ENCODE data around the gene GNPTG.

GNPTG gene

DNA sequence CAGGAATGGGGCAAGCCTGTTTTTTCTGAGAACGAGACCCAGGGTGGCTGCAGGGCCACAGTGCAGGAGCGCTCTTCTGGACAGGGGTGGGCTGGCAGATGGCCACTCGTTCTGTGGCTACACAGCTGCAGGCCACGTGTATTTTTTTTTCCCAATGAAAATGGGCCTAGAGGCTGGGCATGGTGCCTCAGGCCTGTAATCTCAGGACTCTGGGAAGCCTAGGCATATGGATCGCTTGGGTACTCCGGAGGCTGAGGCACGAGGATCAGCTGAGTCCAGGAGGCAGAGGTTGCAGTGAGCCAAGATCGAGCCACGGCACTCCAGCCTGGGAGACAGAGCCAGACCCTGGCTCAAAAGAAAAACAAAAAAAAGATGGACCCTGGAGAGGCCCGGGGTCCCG lies 56.0 kb downstream of the GNPTG start:
- TF ChIP-seq, protein P1, sequence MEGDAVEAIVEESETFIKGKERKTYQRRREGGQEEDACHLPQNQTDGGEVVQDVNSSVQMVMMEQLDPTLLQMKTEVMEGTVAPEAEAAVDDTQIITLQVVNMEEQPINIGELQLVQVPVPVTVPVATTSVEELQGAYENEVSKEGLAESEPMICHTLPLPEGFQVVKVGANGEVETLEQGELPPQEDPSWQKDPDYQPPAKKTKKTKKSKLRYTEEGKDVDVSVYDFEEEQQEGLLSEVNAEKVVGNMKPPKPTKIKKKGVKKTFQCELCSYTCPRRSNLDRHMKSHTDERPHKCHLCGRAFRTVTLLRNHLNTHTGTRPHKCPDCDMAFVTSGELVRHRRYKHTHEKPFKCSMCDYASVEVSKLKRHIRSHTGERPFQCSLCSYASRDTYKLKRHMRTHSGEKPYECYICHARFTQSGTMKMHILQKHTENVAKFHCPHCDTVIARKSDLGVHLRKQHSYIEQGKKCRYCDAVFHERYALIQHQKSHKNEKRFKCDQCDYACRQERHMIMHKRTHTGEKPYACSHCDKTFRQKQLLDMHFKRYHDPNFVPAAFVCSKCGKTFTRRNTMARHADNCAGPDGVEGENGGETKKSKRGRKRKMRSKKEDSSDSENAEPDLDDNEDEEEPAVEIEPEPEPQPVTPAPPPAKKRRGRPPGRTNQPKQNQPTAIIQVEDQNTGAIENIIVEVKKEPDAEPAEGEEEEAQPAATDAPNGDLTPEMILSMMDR (IDR thresholded peaks at IDR 0.05; ENCODE audit: low read depth, low read length), result no peak
- peak; percentile 23 for DNase-seq
- Histone ChIP-seq H3K9me3 (ENCODE audit: severe bottlenecking) (no peaks in the 10 kb centered on the region), H3K27ac (peak overlapping the region; percentile 59; the same call in 1 of the 2 replicates), H3K27me3 (ENCODE audit: insufficient read depth, low read depth, severe bottlenecking) (no peaks in the 10 kb centered on the region), H3K4me3 (ENCODE audit: low read depth, low read length) (peak overlapping the region; percentile 81), H3K36me3 (peaks cover 6% of the 10 kb centered on the region)

DNA sequence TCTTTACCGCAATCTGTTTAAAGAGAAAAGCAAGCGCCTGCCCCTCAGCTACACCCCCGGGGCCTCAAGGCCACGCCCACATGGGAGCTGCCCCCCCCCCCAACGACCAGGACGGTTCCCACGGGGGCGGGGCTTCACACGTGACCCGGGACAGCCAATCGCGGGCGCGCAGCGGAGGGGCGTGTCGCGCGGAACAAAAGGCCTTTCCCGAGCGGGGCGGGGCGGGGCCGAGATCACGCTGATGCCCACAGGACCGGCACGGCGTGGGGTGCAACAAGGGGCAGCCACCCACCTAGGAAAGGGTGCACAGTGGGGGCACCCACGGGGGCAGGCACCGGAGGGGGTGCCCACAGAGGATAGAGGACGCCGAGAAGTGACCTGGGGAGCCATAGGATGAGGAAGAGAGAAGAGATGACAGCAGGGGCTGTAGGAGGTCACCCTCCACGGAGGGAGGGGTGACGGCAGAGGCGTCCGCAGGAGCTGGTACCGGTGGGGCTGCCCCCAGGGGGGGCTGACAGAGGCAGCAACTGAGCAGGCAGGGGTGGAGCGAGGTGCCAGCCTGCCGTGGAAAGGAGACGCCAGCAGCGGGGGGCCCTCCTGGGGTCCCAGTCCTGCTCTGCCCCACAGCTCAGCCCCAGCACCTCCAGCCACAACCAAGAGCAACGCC lies 56.6 kb downstream of the GNPTG start:
- peak; percentile 94 for DNase-seq
- peak overlapping the region; percentile 81 for H3K4me3 ChIP-seq (ENCODE audit: low read depth, low read length)
- no peaks in the 10 kb centered on the region for H3K27me3 ChIP-seq (ENCODE audit: insufficient read depth, low read depth, severe bottlenecking)
- H3K36me3 ChIP-seq, result peaks cover 5% of the 10 kb centered on the region
- H3K9me3 ChIP-seq (ENCODE audit: severe bottlenecking), result no peaks in the 10 kb centered on the region
- TF ChIP-seq, protein P1 (IDR thresholded peaks at IDR 0.05; ENCODE audit: low read depth, low read length), result no peak
- H3K27ac ChIP-seq, result peak overlapping the region; percentile 59

DNA sequence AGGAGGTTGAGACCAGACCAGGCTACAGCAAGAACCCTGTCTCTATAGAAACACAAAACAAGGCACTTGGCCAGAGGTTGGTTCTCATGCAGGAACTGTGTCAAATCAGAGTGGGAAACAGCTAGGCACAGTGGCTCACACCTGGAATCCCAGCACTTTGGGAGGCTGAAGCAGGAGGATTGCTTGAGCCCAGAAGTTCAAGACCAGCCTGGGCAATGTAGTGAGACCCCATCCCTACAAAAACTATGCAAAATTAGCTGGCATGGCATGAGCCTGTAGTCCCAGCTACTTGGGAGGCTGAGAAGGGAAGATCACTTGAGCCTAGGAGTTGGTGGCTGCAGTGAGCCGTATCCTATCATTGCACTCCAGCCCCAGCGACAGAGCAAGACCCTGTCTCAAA lies 61.1 kb downstream of the GNPTG start:
- H3K4me3 ChIP-seq (ENCODE audit: low read depth, low read length), result no peak overlapping the region
- TF ChIP-seq, protein P1 (IDR thresholded peaks at IDR 0.05; ENCODE audit: low read depth, low read length), result no peak
- H3K36me3 ChIP-seq, result peaks cover 6% of the 10 kb centered on the region
- no peak for DNase-seq
- no peak overlapping the region for H3K27ac ChIP-seq
- H3K9me3 ChIP-seq (ENCODE audit: severe bottlenecking), result no peaks in the 10 kb centered on the region
- no peaks in the 10 kb centered on the region for H3K27me3 ChIP-seq (ENCODE audit: insufficient read depth, low read depth, severe bottlenecking)

Measured in WERI-Rb-1 (cell line).